AG10803 (cell line): ENCODE measurements around the gene DDAH1.
A peak's percentile ranks its signal among the peaks of the same experiment; 100 is the strongest.
"Not testable (repeated sequence)": the region's sequence is repeated elsewhere in the genome, so short reads cannot be mapped to it uniquely, and the experiment has no call there.

ENCODE experiments used
- DNase-seq: peaks from one replicate; pipeline ENCODE4 v3.0.0; 2010; ENCODE audit warnings: low read depth
- H3K4me3 ChIP-seq: 2 replicates; pipeline ENCODE4 v1.5.1; 2011; ENCODE audit warnings: mild to moderate bottlenecking, low read length, control low read depth
- CTCF ChIP-seq: conservative IDR thresholded peaks from 2 replicates; pipeline ENCODE4 v1.5.1; 2011; ENCODE audit warnings: mild to moderate bottlenecking, low read length, control low read depth, inconsistent platforms

The DDAH1 gene

DNA sequence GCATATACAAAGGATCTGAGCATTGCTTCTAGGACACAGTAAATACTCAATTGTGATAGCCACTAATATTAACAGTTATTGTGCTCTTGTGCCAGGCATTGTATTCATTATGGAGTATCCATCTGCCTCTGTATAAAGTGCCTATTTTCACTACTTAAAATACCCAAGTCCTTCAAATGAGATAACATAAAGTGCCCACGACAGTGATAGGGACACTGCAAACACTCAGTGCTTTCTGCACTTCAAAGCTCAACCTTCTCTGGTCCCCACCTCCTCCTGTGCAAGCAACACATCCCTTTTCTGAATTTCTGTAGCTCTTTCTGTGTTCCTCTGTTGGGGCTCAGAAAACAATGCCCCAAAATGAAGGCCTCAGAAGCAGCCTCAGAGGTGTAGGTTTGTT, 6.6 kb upstream of the DDAH1 start:
- no peak for DNase-seq
- H3K4me3 ChIP-seq: no peak overlapping the region
- no peak for TF ChIP-seq CTCF

DNA sequence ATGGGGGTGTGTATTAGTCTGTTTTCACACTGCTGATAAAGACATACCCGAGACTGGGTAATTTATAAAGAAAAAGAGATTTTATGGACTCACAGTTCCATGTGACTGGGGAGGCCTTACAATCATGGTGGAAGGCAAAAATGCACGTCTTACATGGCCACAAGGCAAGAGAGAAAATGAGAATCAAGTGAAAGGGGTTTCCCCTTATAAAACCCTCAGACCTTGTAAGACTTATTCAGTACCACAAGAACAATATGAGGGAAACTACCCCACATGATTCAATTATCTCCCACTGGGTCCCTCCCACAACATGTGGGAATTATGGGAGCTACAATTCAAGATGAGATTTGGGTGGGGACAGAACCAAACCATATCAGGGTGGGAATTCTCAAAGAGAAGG, 5.2 kb upstream of the DDAH1 start:
- not testable (repeated sequence) for H3K4me3 ChIP-seq, DNase-seq

GRCh38 chr1:85467929-85468540, 3.1 kb upstream of the DDAH1 start:
- TF ChIP-seq CTCF: no peak
- H3K4me3 ChIP-seq: no peak overlapping the region
- peak; percentile 50 for DNase-seq

DNA sequence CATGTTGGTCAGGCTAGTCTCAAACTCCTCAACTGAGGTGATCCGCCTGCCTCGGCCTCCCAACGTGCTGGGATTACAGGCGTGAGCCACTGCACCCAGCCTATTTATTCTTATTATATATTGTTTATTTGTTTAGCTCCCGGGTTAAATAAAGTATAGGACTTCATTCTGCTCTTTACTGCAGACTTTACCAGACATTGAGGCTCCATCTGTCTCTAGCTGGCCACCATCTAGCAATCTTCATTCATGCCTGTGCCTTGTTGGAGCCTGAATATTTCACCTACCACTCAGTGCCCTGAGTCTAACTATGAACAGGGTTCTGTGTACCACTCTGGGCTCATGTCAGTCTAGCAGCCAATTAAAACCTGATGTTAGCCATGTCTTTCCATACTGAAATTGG, 2.1 kb upstream of the DDAH1 start:
- DNase-seq: no peak
- H3K4me3 ChIP-seq: no peak overlapping the region
- TF ChIP-seq CTCF: no peak

DNA sequence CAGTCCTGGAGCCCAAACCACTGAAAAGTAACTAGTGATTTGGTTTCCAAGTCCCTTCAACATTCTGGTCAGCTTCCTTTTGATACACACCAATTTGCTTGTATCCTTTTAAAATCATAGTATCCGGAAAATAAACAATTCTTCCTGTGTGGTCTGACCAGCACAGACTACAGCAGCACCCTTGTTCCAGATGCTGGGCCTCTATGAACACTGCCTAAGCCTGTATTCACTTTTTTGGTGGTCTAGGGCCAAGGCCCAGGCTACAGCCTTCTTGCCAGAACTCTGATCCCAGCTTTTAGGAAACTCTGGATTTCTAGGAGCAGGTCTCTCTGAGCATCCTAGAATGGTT, 801 bp upstream of the DDAH1 start:
- peak; percentile 61 for DNase-seq
- no peak for TF ChIP-seq CTCF
- peak overlapping the region; percentile 76 for H3K4me3 ChIP-seq

DNA sequence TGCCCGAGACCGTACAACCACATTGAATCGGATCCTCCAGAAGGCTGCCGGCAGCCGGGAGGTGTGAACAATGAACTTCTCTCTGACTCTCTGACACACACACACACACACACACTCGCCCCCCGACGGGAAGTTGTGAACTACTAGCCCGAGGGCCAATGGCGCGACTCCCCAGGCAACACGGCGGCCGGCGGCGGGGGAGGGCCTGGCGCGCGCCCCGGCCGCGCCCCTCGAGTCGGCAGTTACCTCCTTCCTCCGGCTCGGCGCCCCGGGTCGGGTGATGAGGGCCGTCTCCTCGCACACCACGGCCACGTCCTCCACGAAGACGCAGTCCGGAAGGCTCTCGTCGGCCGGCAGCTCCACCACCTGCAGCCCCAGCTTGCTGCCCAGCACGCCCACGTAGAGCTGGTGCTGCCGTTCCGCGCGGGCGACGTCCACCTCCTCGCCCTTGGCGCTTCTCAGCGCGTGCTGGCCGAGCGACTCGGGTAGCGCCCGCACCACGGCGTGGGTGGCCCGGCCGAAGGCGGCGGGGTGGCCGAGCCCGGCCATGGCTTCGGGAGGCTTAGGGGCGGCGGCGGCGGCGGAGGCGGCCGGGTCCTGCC, 361 bp downstream of the DDAH1 start:
- no peak for TF ChIP-seq CTCF
- peak overlapping the region; percentile 76 for H3K4me3 ChIP-seq
- peak; percentile 81 for DNase-seq

DNA sequence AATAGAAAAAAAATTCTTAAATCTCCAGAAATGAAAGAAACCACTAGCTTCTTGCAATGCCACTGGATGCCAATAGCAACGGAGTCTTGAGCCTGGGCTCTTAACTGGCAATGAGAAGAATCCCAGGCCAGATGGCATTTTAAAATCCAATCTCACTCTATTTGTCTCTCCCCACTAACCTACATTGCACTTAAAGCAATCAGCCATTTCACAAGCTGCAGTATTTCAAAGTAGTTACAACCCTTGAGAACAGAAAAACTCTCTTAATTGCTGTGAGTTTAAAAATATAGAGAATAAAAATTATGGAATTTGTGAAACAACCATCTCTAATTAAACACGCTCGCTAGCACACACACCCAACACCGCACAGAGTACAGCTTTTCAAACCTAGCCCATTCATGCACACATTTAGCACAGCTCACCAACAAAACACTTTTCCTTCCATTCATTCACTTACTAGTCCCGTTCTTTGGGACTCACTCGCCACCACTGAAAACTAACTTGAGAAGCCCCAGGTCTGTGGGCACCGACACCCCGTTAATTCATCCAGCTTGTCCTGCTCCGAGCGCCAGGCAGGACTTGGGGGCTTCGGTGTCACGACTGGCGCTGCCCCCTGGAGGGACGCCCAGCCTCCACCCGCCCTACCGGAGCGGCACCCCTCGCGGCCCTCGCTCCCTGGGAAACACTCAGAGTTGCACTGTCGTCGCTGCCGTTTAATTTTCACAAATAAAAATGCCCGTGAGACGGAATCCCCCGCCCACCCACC, 1.0 kb downstream of the DDAH1 start:
- peak; percentile 77 for DNase-seq
- TF ChIP-seq CTCF: no peak
- H3K4me3 ChIP-seq: peak overlapping the region; percentile 76
